Measurements from ENCODE around the gene SUPT6H. TPM values are rescaled to one million over a fixed set of nuclear protein-coding genes. Genes with fewer than 3 reads are reported as not detected.
A peak's percentile ranks its signal among the peaks of the same experiment; 100 is the strongest.
"Not testable (repeated sequence)": the region's sequence is repeated elsewhere in the genome, so short reads cannot be mapped to it uniquely, and the experiment has no call there.

Gene SUPT6H
- total and polyA plus RNA-seq, 8 donors, result 21.8 to 49.0 (median 30.0) TPM

DNA sequence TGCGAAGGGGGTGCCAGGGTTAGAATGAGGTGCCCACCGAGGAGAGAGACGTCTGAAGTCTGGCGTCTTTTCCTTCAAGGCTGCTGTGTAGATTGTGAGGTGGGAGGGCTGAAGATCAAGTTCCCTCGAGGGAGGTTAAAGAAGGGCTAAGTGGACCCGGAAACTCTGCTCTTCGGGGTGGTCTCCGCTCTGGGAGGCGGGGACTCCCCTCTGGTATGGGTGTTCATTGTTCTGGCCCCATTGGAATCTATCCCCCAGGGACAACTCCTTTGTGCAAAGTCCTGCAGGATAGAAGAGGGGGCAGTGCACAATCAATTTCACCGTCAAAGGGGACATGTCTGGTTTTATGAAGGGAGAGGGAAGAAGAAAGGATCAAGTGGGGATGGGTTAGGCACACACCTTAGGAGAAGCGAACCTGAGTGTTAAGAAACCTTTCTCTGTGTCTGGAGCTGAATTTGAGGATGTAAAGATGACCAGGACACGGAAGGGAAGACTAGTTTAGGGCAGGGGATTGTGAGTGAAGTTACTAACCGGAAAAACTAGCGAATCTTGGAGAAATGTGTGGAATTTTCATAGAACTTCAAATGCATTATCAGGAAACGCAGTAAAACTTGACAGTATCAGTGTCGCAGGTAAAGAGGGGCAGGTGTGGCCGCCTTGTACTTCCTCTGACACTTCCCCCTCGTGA lies 56.5 kb downstream of the SUPT6H start:
- no peak for DNase-seq
- ATAC-seq, result no peak
- Histone ChIP-seq H3K4me3 (peak overlapping the region in 1 of 4 donors; percentile 39), H3K9me3 (no peaks in the 10 kb centered on the region), H3K27me3 (no peaks in the 10 kb centered on the region), H3K4me1 (peaks cover 11 to 22% (median 18%) of the 10 kb centered on the region in 3 donors), H3K36me3 (peaks cover 0 to 22% (median 13%) of the 10 kb centered on the region in 3 donors), H3K27ac (peak overlapping the region; percentile 17 to 80 (median 77))
- FAIRE-seq, result no peak
- TF ChIP-seq, protein P1, sequence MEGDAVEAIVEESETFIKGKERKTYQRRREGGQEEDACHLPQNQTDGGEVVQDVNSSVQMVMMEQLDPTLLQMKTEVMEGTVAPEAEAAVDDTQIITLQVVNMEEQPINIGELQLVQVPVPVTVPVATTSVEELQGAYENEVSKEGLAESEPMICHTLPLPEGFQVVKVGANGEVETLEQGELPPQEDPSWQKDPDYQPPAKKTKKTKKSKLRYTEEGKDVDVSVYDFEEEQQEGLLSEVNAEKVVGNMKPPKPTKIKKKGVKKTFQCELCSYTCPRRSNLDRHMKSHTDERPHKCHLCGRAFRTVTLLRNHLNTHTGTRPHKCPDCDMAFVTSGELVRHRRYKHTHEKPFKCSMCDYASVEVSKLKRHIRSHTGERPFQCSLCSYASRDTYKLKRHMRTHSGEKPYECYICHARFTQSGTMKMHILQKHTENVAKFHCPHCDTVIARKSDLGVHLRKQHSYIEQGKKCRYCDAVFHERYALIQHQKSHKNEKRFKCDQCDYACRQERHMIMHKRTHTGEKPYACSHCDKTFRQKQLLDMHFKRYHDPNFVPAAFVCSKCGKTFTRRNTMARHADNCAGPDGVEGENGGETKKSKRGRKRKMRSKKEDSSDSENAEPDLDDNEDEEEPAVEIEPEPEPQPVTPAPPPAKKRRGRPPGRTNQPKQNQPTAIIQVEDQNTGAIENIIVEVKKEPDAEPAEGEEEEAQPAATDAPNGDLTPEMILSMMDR (IDR thresholded peaks at IDR 0.05), result no peak
- intact Hi-C loops (cut with DNase I), result no loop called here
- 69 to 70% methylated on average over 18 of the region's 18 CpGs for WGBS, 2 donors

DNA sequence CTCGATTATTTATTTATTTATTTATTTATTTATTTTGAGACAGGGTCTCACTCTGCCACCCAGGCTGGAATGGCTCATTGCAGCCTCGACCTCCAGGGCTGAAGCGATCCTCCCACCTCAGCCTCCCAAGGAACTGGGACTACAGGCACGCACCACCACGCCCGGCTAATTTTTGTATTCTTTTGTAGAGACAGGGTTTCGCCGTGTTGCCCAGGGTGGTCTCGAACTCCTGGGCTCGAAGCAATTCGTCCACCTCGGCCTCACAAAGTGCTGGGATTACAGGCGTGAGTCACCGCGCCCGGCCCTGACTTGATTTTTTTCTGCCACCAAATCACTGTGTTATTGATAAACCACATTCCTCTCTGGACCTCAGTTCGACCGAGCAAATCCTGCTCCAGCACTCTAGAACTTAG lies 57.0 kb downstream of the SUPT6H start:
- Histone ChIP-seq H3K4me1 (peaks cover 11 to 22% (median 18%) of the 10 kb centered on the region in 3 donors), H3K27me3 (no peaks in the 10 kb centered on the region), H3K27ac (peak overlapping the region; percentile 17 to 80 (median 77)), H3K9me3 (no peaks in the 10 kb centered on the region), H3K36me3 (peaks cover 0 to 28% (median 17%) of the 10 kb centered on the region in 3 donors), H3K4me3 (peak overlapping the region in 3 of 4 donors; percentile 62 to 87 (median 76))
- ATAC-seq (no peak), DNase-seq (no peak), FAIRE-seq (no peak)
- WGBS, 2 donors, result 27 to 29% methylated on average over 18 of the region's 18 CpGs
- intact Hi-C loops (cut with DNase I), result no loop called here
- TF ChIP-seq, protein P1 (IDR thresholded peaks at IDR 0.05), result no peak

DNA sequence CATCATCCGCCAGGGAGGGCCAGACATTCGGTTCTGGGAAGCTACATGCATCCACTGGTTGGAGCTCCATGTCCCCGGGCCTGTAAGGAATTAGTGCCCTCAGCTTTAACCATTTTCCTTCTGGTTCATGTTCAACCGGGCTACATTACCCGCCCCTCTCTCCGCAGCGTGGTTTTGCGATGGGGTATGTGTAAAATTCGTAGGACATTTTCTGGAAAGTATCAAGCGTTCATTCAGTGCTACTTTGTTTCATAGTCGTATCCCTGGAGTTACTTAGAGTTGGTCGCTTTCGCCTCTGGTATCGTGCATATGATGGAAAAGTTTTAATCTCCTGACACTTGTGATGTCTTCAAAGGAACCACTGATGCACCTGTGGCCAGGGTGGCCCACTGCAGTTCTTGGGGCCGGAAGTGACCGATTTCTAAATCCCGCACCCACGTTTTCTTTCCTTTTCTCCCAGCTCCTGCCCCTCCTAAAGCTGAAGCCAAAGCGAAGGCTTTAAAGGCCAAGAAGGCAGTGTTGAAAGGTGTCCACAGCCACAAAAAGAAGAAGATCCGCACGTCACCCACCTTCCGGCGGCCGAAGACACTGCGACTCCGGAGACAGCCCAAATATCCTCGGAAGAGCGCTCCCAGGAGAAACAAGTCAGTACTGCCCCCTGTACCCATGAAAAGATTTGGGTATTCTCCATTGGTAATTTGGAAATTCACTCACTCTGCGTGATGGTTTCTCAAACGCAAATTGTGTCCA lies 58.4 kb downstream of the SUPT6H start:
- peak overlapping the region; percentile 62 to 87 (median 78) for H3K4me3 ChIP-seq
- intact Hi-C loops (cut with DNase I), result loop anchor here in 1 of 3 donors (5.0 kb wide), 1 partner anchor 37 kb away; no protein-coding TSS in a partner anchor
- H3K4me1 ChIP-seq, result peaks cover 11 to 31% (median 18%) of the 10 kb centered on the region in 3 donors
- FAIRE-seq, result no peak
- TF ChIP-seq, protein P1 (IDR thresholded peaks at IDR 0.05), result no peak
- 3% methylated on average over 28 to 30 of the region's 30 CpGs for WGBS, 2 donors
- peaks cover 0 to 33% (median 23%) of the 10 kb centered on the region in 3 donors for H3K36me3 ChIP-seq
- no peaks in the 10 kb centered on the region for H3K27me3 ChIP-seq
- no peaks in the 10 kb centered on the region for H3K9me3 ChIP-seq
- peak overlapping the region; percentile 17 to 80 (median 77) for H3K27ac ChIP-seq
- ATAC-seq, result no peak
- no peak for DNase-seq

DNA sequence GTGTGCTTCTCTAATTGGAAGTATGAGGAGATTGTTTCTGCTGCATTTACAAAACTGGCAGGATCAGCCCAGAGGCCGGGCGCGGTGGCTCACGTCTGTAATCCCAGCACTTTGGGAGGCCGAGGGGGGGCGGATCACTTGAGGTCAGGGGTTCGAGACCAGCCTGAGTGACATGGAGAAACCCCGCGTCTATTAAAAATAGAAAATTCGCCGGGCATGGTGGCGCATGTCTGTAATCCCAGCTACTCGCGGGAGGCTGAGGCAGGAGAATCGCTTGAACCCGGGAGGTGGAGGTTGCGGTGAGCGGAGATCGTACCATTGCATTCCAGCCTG lies 59.0 kb downstream of the SUPT6H start:
- 21 to 31% methylated on average over 19 of the region's 19 CpGs for WGBS, 2 donors
- intact Hi-C loops (cut with DNase I), result loop anchor here in 1 of 3 donors (5.0 kb wide), 1 partner anchor 36 kb away; no protein-coding TSS in a partner anchor
- not testable (repeated sequence) for DNase-seq, ATAC-seq, H3K27ac ChIP-seq, H3K27me3 ChIP-seq, H3K9me3 ChIP-seq, FAIRE-seq
- Histone ChIP-seq H3K4me3 (peak overlapping the region in 3 of 4 donors; percentile 62 to 87 (median 76)), H3K36me3 (peaks cover 0 to 33% (median 23%) of the 10 kb centered on the region in 3 donors), H3K4me1 (peaks cover 11 to 34% (median 18%) of the 10 kb centered on the region in 3 donors)

DNA sequence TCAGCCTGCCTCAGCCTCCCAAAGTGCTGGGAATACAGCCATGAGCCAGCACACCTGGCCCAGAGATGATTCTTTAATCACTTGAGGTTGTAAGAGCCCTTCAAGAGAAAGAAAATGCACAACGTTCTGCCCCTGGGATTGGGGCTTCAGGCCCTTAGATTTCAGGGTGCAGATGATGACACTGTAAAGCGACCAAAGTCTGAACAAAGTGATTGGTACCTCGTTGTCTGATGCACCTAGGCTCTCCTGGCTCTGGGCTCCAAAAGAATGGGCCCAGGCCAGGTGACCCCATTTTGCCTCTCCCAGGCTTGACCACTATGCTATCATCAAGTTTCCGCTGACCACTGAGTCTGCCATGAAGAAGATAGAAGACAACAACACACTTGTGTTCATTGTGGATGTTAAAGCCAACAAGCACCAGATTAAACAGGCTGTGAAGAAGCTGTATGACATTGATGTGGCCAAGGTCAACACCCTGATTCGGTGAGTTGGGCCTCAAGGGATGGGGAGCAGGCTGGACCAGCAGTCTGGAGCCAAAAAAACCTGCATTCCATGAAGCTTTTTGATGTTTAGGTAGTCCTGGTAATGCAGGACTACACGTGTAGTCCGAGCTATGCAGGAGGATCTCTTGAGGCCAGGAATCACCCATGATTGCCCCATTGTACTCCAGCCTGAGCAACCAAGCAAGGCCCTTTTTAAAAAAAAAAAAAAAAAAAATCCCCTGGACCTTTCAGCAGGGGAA lies 60.6 kb downstream of the SUPT6H start:
- no peaks in the 10 kb centered on the region for H3K27me3 ChIP-seq
- intact Hi-C loops (cut with DNase I), result loop anchor here in 1 of 3 donors (5.0 kb wide), 1 partner anchor 35 kb away; no protein-coding TSS in a partner anchor
- TF ChIP-seq, protein P1 (IDR thresholded peaks at IDR 0.05), result no peak
- H3K4me3 ChIP-seq, result no peak overlapping the region
- ATAC-seq (no peak), FAIRE-seq (no peak), DNase-seq (peak in 1 of 6 donors; percentile 10)
- 62 to 65% methylated on average over 7 of the region's 7 CpGs for WGBS, 2 donors
- H3K36me3 ChIP-seq, result peaks cover 0 to 33% (median 23%) of the 10 kb centered on the region in 3 donors
- no peak overlapping the region for H3K27ac ChIP-seq
- H3K9me3 ChIP-seq, result no peaks in the 10 kb centered on the region
- H3K4me1 ChIP-seq, result peaks cover 11 to 34% (median 18%) of the 10 kb centered on the region in 3 donors
